Subcutaneous abdominal adipose tissue (tissue), 5 donors: Measurements from ENCODE around the gene FRRS1L.

ENCODE experiments used
- H3K27ac ChIP-seq: one replicate; pipeline ENCODE4 v1.7.0; 2013; ENCODE audit warnings: low read depth, mild to moderate bottlenecking, inconsistent platforms, low read length, moderate library complexity
- H3K27me3 ChIP-seq, 5 donors: one replicate each; pipeline ENCODE4 v1.7.0; 2013; ENCODE audit warnings: low read length in 5 of 5, inconsistent platforms in 1 of 5; ENCODE audit not compliant: control insufficient read depth in 5 of 5, insufficient read depth in 4 of 5
- H3K36me3 ChIP-seq, 5 donors: one replicate each; pipeline ENCODE4 v1.7.0; 2013; ENCODE audit warnings: low read length in 5 of 5; ENCODE audit not compliant: control insufficient read depth in 5 of 5, insufficient read depth in 5 of 5
- H3K4me1 ChIP-seq, 5 donors: one replicate each; pipeline ENCODE4 v1.7.0; 2013; ENCODE audit warnings: low read length in 5 of 5, mild to moderate bottlenecking in 3 of 5, moderate library complexity in 1 of 5; ENCODE audit not compliant: control insufficient read depth in 5 of 5, insufficient read depth in 5 of 5
- H3K4me3 ChIP-seq, 5 donors: one replicate each; pipeline ENCODE4 v1.7.0; 2013; ENCODE audit warnings: low read length in 5 of 5, low read depth in 1 of 5
- H3K9ac ChIP-seq, 5 donors: one replicate each; pipeline ENCODE4 v1.7.0; 2013; ENCODE audit warnings: low read length in 5 of 5, mild to moderate bottlenecking in 4 of 5, moderate library complexity in 3 of 5
- H3K9me3 ChIP-seq, 5 donors: one replicate each; pipeline ENCODE4 v1.7.0; 2013; ENCODE audit warnings: low read length in 5 of 5; ENCODE audit not compliant: control insufficient read depth in 5 of 5
- donor health status: healthy.
- donor health status: healthy.
- donor health status: healthy.
- donor health status: healthy.
- donor health status: healthy.

FRRS1L gene

DNA sequence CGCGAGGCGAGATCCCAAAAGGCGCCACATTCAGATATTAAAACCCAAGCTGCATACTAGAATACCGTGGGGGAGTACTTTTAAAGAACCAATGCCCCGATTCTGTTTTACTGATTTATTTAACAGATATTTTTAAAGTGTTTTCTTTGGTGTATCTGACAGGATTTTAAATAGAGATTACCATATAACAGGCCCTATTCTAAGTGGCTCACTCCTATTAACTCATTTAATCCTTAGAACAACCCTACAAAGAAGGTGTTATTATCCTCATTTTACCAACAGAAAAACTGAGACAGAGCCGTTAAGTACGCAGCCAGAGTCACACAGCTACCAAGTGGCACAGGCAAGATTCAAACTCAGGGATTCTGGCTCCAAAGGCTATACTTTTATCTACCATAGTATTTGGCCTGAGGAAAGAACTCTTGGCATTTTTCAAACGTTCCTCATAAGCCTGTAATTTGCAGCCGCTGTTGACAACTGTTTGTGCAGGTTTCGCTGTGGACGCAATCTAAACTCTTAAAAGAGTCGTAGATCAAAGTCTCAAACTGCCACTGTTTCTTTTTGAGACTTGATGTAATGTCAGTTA, 46.8 kb downstream of the FRRS1L start:
- peak overlapping the region in 1 of 5 donors; percentile 13 for H3K4me3 ChIP-seq
- H3K36me3 ChIP-seq: no peaks in the 10 kb centered on the region
- no peaks in the 10 kb centered on the region for H3K27me3 ChIP-seq
- peaks cover 3 to 44% (median 40%) of the 10 kb centered on the region in 5 donors for H3K4me1 ChIP-seq
- H3K9ac ChIP-seq: no peak overlapping the region
- no peak overlapping the region for H3K27ac ChIP-seq
- no peaks in the 10 kb centered on the region for H3K9me3 ChIP-seq

DNA sequence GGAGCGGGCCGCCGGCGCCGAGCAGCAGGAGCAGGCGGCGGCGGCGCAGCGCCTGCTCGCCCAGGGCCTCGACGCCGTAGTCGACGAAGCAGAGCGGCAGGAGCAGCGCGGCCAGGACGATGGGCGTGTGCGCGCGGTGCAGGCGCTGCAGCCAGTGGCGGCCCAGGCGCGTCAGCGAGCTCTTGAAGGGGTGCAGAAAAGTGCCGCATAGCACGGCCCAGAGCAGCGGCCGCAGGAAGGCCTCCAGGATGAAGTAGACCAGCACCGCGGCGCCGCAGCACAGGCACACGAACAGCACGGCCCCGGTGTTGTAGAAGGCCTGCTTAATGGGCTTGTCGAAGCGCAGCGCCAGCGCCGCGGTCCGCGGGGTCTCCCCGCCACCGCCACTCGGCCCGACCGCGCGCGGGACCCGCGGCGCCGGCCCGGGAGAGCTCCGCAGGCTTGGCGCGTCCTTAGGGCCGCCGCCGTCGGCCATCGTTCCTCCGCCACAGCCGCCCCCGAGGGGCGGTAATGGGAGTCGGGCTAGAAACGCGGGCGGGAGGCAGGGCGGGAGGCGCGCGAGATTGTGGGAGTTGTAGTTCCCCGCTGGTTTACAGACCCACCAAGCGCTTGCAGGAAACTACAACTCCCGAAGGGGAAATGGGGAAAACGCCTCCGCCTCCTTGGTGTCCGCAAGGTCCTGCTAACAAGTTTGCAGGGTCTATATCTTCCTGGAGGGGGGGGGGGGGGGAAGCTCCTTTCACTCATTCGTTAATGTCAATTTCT, 47.4 kb downstream of the FRRS1L start, which contains the start of gene TMEM245:
TSS of gene TMEM245 (minus strand) at position 509 of the 765 bp plus-strand sequence. CDS start at position 475, 34 bp downstream.
- Histone ChIP-seq H3K4me3 (peak within 1 kb of the TSS; percentile 86 to 89 (median 86)), H3K27me3 (no peaks in the 10 kb centered on the region), H3K9ac (peak within 1 kb of the TSS; percentile 72 to 89 (median 87)), H3K9me3 (no peaks in the 10 kb centered on the region), H3K27ac (peak within 1 kb of the TSS; percentile 80), H3K36me3 (no peaks in the 10 kb centered on the region), H3K4me1 (peaks cover 3 to 46% (median 45%) of the 10 kb centered on the region in 5 donors)

- H3K9ac ChIP-seq: peak overlapping the region; percentile 72 to 89 (median 87)
- H3K36me3 ChIP-seq: no peaks in the 10 kb centered on the region
- H3K27ac ChIP-seq: peak overlapping the region; percentile 80
- H3K27me3 ChIP-seq: no peaks in the 10 kb centered on the region
- H3K9me3 ChIP-seq: no peaks in the 10 kb centered on the region
- H3K4me1 ChIP-seq: peaks cover 6 to 53% (median 52%) of the 10 kb centered on the region in 5 donors
- H3K4me3 ChIP-seq: peak overlapping the region; percentile 86 to 89 (median 86)
Observed at GRCh38 chr9:109118808-109119438, 48.1 kb downstream of the FRRS1L start.

- Histone ChIP-seq H3K9ac (peak overlapping the region; percentile 72 to 89 (median 87)), H3K27me3 (no peaks in the 10 kb centered on the region), H3K4me1 (peaks cover 6 to 59% (median 56%) of the 10 kb centered on the region in 5 donors), H3K9me3 (no peaks in the 10 kb centered on the region), H3K36me3 (no peaks in the 10 kb centered on the region), H3K4me3 (peak overlapping the region; percentile 86 to 89 (median 86)), H3K27ac (peak overlapping the region; percentile 80)
Observed at GRCh38 chr9:109117856-109118807, 48.9 kb downstream of the FRRS1L start.

DNA sequence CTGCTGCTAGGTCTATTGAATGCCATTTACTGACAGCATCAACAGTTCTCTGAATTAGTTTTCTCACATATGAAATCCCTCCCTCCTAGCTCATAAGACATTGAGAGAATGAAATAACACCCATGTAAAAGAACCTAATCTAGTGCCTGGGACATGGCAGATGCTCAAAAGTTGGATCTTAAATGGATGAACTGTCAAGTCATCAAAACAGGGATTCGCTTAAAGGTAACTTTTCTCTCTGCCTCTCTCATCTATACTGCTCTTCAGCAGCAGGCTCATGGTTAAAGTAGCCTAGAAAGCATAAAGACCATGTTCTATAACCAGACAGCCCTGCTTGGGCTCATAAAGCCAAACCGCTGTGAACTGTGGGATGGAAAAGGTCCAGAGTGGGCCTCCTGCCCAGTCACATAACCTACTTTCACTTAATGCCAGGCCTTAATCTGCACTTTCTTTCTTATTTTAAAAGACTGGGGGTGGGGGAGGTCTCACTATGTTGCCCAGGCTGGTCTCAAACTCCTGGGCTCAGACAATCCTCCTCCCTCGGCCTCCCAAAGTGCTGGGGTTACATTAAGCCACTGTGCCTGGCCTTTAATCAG, 51.0 kb downstream of the FRRS1L start:
- Histone ChIP-seq H3K9ac (peak overlapping the region in 4 of 5 donors; percentile 35 to 39 (median 38)), H3K9me3 (no peaks in the 10 kb centered on the region), H3K4me1 (peaks cover 6 to 61% (median 61%) of the 10 kb centered on the region in 5 donors), H3K4me3 (peak overlapping the region in 1 of 5 donors; percentile 9), H3K27ac (peak overlapping the region; percentile 8), H3K36me3 (no peaks in the 10 kb centered on the region), H3K27me3 (no peaks in the 10 kb centered on the region)

DNA sequence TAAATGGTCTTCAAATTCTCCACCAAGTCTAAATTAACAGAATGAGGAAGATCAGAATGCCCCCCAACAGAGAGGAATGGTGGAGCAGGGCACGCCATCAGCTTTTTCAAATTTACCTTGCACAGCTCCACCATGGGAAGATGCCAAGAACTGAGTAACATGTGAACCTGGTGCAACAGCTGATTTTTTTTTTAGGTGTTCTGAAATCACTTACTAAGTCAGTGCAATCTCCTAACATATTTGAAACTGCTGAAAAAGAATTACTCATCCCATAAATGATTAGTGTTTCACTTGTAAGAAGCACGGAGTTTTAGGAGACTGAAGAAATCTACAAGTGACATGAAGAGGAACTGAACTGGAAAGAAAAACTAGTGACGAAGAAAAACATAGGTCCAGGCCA, 52.4 kb downstream of the FRRS1L start:
- Histone ChIP-seq H3K9me3 (no peaks in the 10 kb centered on the region), H3K4me1 (peaks cover 6 to 72% (median 65%) of the 10 kb centered on the region in 5 donors), H3K27ac (no peak overlapping the region), H3K4me3 (no peak overlapping the region), H3K36me3 (no peaks in the 10 kb centered on the region), H3K27me3 (no peaks in the 10 kb centered on the region), H3K9ac (no peak overlapping the region)

GRCh38 chr9:109113892-109114609, 53.0 kb downstream of the FRRS1L start:
- H3K27me3 ChIP-seq: no peaks in the 10 kb centered on the region

DNA sequence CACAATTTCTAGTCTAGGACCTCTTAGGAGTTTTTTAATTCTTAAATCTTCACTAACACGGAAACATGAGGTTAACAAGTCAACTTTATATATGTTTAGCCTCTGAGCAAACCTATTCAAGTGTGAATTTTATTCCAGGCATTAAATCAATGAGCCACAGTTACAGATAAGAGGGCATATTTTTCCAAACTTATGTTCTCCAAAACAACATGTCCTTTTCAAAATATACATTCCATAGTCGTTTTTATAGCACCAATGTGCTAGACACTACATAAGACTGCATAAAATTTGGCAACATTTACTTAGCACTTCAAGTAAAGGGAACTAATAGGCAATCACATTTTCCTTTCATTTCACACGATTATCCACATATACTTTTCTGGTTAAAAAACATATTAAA, 53.8 kb downstream of the FRRS1L start:
- Histone ChIP-seq H3K27ac (peak overlapping the region; percentile 50), H3K9ac (no peak overlapping the region), H3K27me3 (no peaks in the 10 kb centered on the region), H3K36me3 (no peaks in the 10 kb centered on the region), H3K4me3 (no peak overlapping the region), H3K4me1 (peaks cover 4 to 74% (median 65%) of the 10 kb centered on the region in 5 donors), H3K9me3 (no peaks in the 10 kb centered on the region)

More at GRCh38 chr9:109113892-109114609, 53.0 kb downstream of the FRRS1L start:
- Histone ChIP-seq H3K36me3 (no peaks in the 10 kb centered on the region), H3K4me1 (peaks cover 6 to 74% (median 66%) of the 10 kb centered on the region in 5 donors), H3K27ac (peak overlapping the region; percentile 50), H3K9ac (no peak overlapping the region), H3K4me3 (no peak overlapping the region), H3K9me3 (no peaks in the 10 kb centered on the region)
